Ishikawa (cell line): Measurements from ENCODE around the gene SH2B3.

Source experiments
- CEBPB ChIP-seq: IDR thresholded peaks from 2 replicates; pipeline ENCODE4 v1.6.1; 2012
- CREB1 ChIP-seq: IDR thresholded peaks from 2 replicates; pipeline ENCODE4 v1.6.1; 2012; ENCODE audit warnings: low read depth
- EGR1 ChIP-seq: IDR thresholded peaks from 2 replicates; pipeline ENCODE4 v1.6.1; 2012
- EP300 ChIP-seq: IDR thresholded peaks from 2 replicates; pipeline ENCODE4 v1.6.1; 2012; ENCODE audit warnings: borderline replicate concordance
- FOXM1 ChIP-seq: IDR thresholded peaks from 2 replicates; pipeline ENCODE4 v1.6.1; 2012; ENCODE audit warnings: low read depth, borderline replicate concordance
- NFIC ChIP-seq: IDR thresholded peaks from 2 replicates; pipeline ENCODE4 v1.6.1; 2012
- RAD21 ChIP-seq: IDR thresholded peaks from 2 replicates; pipeline ENCODE4 v1.6.1; 2012; ENCODE audit warnings: low read depth
- REST ChIP-seq: IDR thresholded peaks from 2 replicates; pipeline ENCODE4 v1.6.1; 2012; ENCODE audit warnings: low read depth, mild to moderate bottlenecking
- TAF1 ChIP-seq: IDR thresholded peaks from 2 replicates; pipeline ENCODE4 v1.6.1; 2012; ENCODE audit warnings: low read depth, mild to moderate bottlenecking
- TCF12 ChIP-seq: IDR thresholded peaks from 2 replicates; pipeline ENCODE4 v1.6.1; 2012; ENCODE audit warnings: low read depth
- TEAD4 ChIP-seq: IDR thresholded peaks from 2 replicates; pipeline ENCODE4 v1.6.1; 2012
- USF1 ChIP-seq: IDR thresholded peaks from 2 replicates; pipeline ENCODE4 v1.6.1; 2012
- YY1 ChIP-seq: IDR thresholded peaks from 2 replicates; pipeline ENCODE4 v1.6.1; 2012; ENCODE audit warnings: low read depth
- ZBTB7A ChIP-seq: IDR thresholded peaks from 2 replicates; pipeline ENCODE4 v1.6.1; 2012; ENCODE audit warnings: low read depth
- TF ChIP-seq, protein P1 (sequence below): IDR thresholded peaks from 2 replicates; pipeline ENCODE4 v1.6.1; 2012

Gene SH2B3

GRCh38 chr12:111482462-111482861, 76.7 kb downstream of the SH2B3 start:
- no peak for TF ChIP-seq EGR1
- no peak for TF ChIP-seq YY1
- no peak for TF ChIP-seq TAF1
- TF ChIP-seq CEBPB, result no peak
- TF ChIP-seq CREB1, result no peak
- TF ChIP-seq NFIC, result no peak
- no peak for TF ChIP-seq RAD21
- no peak for TF ChIP-seq ZBTB7A
- TF ChIP-seq, protein P1, sequence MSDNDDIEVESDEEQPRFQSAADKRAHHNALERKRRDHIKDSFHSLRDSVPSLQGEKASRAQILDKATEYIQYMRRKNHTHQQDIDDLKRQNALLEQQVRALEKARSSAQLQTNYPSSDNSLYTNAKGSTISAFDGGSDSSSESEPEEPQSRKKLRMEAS, result no peak
- TF ChIP-seq TCF12, result no peak
- TF ChIP-seq USF1, result no peak
- no peak for TF ChIP-seq EP300
- no peak for TF ChIP-seq FOXM1
- no peak for TF ChIP-seq REST
- TF ChIP-seq TEAD4, result no peak

GRCh38 chr12:111488271-111488670, 82.5 kb downstream of the SH2B3 start:
- TF ChIP-seq YY1, result no peak
- TF ChIP-seq CREB1, result no peak
- TF ChIP-seq FOXM1, result no peak

GRCh38 chr12:111488798-111489197, 83.1 kb downstream of the SH2B3 start:
- TF ChIP-seq EGR1 (no peak), EP300 (no peak), TCF12 (no peak), FOXM1 (no peak), TEAD4 (no peak), YY1 (no peak), NFIC (no peak), TAF1 (no peak), ZBTB7A (no peak), CREB1 (no peak), RAD21 (no peak), USF1 (no peak), REST (no peak), CEBPB (no peak)
- TF ChIP-seq, protein P1, result no peak

- TF ChIP-seq USF1, result no peak
- TF ChIP-seq TAF1, result no peak
- no peak for TF ChIP-seq EP300
- TF ChIP-seq EGR1, result no peak
- no peak for TF ChIP-seq RAD21
- TF ChIP-seq FOXM1, result no peak
- no peak for TF ChIP-seq TEAD4
- no peak for TF ChIP-seq TCF12
- TF ChIP-seq CEBPB, result no peak
- TF ChIP-seq YY1, result no peak
- no peak for TF ChIP-seq NFIC
- no peak for TF ChIP-seq CREB1
- no peak for TF ChIP-seq ZBTB7A
- no peak for TF ChIP-seq REST
- TF ChIP-seq, protein P1, result no peak
Observed at GRCh38 chr12:111494676-111495075, 89.0 kb downstream of the SH2B3 start.
